ENCODE data around the gene MEIS2.

- TF ChIP-seq CTCF (IDR thresholded peaks at IDR 0.05; ENCODE audit: borderline replicate concordance, extremely low read depth, low read length, poor library complexity, severe bottlenecking) (no peak), EZH2 (IDR thresholded peaks at IDR 0.05; ENCODE audit: borderline replicate concordance, low read depth, low read length, severe bottlenecking) (no peak)
Measured at GRCh38 chr15:37112971-37113670, 12.8 kb upstream of the MEIS2 start.

Data from DND-41 (cell line).